GM23338 (cell line): ENCODE data around the gene IL1A. TPM values are rescaled to one million over a fixed set of nuclear protein-coding genes. Genes with fewer than 3 reads are reported as not detected.

Experiments
- ATAC-seq: fragments of 200-7000 bp; cut with Tn5 transposase; 3 replicates; pipeline ENCODE4 v1.9.1; 2020
- DNase-seq: peaks from one replicate; pipeline ENCODE4 v3.0.0-alpha.2; 2015; ENCODE audit warnings: low spot score
- H2AFZ ChIP-seq: fragments of 200-600 bp; sonication (generic); 2 replicates; pipeline ENCODE4 v1.8.0; 2016; ENCODE audit warnings: antibody characterized with exemption, mild to moderate bottlenecking, moderate library complexity
- H3F3A ChIP-seq: fragments of 200-600 bp; sonication (generic); replicated peaks from 2 replicates; pipeline ENCODE4 v1.8.0; 2017; ENCODE audit warnings: antibody characterized with exemption, mixed run types, low read depth
- H3K27ac ChIP-seq: fragments of 200-600 bp; sonication (generic); 2 replicates; pipeline ENCODE4 v1.6.1; 2016; ENCODE audit warnings: low read depth
- H3K27me3 ChIP-seq: fragments of 200-600 bp; sonication (generic); 2 replicates; pipeline ENCODE4 v1.8.0; 2016; ENCODE audit warnings: mild to moderate bottlenecking, mixed run types, moderate library complexity; ENCODE audit not compliant: insufficient read depth
- H3K36me3 ChIP-seq: fragments of 200-600 bp; sonication (generic); 2 replicates; pipeline ENCODE4 v1.8.0; 2016; ENCODE audit warnings: mild to moderate bottlenecking; ENCODE audit not compliant: insufficient read depth
- H3K4me1 ChIP-seq: fragments of 200-600 bp; sonication (generic); 2 replicates; pipeline ENCODE4 v1.8.0; 2016; ENCODE audit warnings: mild to moderate bottlenecking, moderate library complexity; ENCODE audit not compliant: insufficient read depth
- H3K4me2 ChIP-seq: fragments of 200-600 bp; sonication (generic); 2 replicates; pipeline ENCODE4 v1.7.1; 2017; ENCODE audit warnings: mixed run types
- H3K4me3 ChIP-seq: fragments of 200-600 bp; sonication (generic); 2 replicates; pipeline ENCODE4 v1.6.1; 2016; ENCODE audit warnings: mixed run types
- H3K79me2 ChIP-seq: fragments of 200-600 bp; sonication (generic); replicated peaks from 2 replicates; pipeline ENCODE4 v1.8.0; 2017; ENCODE audit warnings: mild to moderate bottlenecking; ENCODE audit not compliant: insufficient read depth
- H3K9me2 ChIP-seq: fragments of 200-600 bp; sonication (generic); 2 replicates; pipeline ENCODE4 v1.8.0; 2017; ENCODE audit not compliant: insufficient read depth
- H4K20me1 ChIP-seq: fragments of 200-600 bp; sonication (generic); replicated peaks from 2 replicates; pipeline ENCODE4 v1.8.0; 2017; ENCODE audit warnings: mild to moderate bottlenecking; ENCODE audit not compliant: insufficient read depth
- H3K27ac Mint-ChIP-seq: 2 replicates; pipeline ENCODE4 v1.8.0; 2020; ENCODE audit warnings: inconsistent platforms, mild to moderate bottlenecking, moderate library complexity, mixed read lengths
- H3K27me3 Mint-ChIP-seq: 3 replicates; pipeline ENCODE4 v1.8.0; 2022; ENCODE audit warnings: low read depth, mild to moderate bottlenecking, moderate library complexity, mixed read lengths, inconsistent platforms; ENCODE audit not compliant: insufficient read depth, poor library complexity
- H3K36me3 Mint-ChIP-seq: 3 replicates; pipeline ENCODE4 v1.8.0; 2021; ENCODE audit warnings: low read depth, mild to moderate bottlenecking, inconsistent platforms, moderate library complexity, mixed read lengths
- H3K4me1 Mint-ChIP-seq: 3 replicates; pipeline ENCODE4 v1.8.0; 2020; ENCODE audit warnings: mild to moderate bottlenecking, inconsistent platforms, mixed read lengths
- H3K4me3 Mint-ChIP-seq: 3 replicates; pipeline ENCODE4 v1.8.0; 2021; ENCODE audit warnings: moderate library complexity, mild to moderate bottlenecking, inconsistent platforms, mixed read lengths
- H3K9me3 Mint-ChIP-seq: 3 replicates; pipeline ENCODE4 v1.8.0; 2020; ENCODE audit warnings: moderate library complexity, mild to moderate bottlenecking, inconsistent platforms, mixed read lengths
- ETS1 ChIP-seq: IDR thresholded peaks from 2 replicates; pipeline ENCODE4 v1.6.1; 2016; ENCODE audit warnings: antibody characterized with exemption
- JUNB ChIP-seq: IDR thresholded peaks from one replicate; pipeline ENCODE4 v1.6.1; 2016; ENCODE audit warnings: antibody characterized with exemption; ENCODE audit not compliant: unreplicated experiment
- NANOG ChIP-seq: IDR thresholded peaks from 2 replicates; pipeline ENCODE4 v1.6.1; 2016; ENCODE audit warnings: antibody characterized with exemption, borderline replicate concordance
- POLR2AphosphoS5 ChIP-seq: IDR thresholded peaks from 2 replicates; pipeline ENCODE4 v1.6.1; 2016; ENCODE audit warnings: antibody characterized with exemption, low read depth
- STAT1 ChIP-seq: IDR thresholded peaks from one replicate; pipeline ENCODE4 v1.6.1; 2016; ENCODE audit warnings: antibody characterized with exemption; ENCODE audit not compliant: unreplicated experiment
- ZNF114 ChIP-seq: fragments of 250-450 bp; sonication (Bioruptor Pico); IDR thresholded peaks from 2 replicates; pipeline ENCODE4 v1.5.0; 2020; ENCODE audit warnings: mild to moderate bottlenecking, moderate library complexity
- ZNF462 ChIP-seq: fragments of 250-450 bp; sonication (Bioruptor Pico); IDR thresholded peaks from 2 replicates; pipeline ENCODE4 v1.5.0; 2020; ENCODE audit warnings: mild to moderate bottlenecking, moderate library complexity
- polyA plus RNA-seq: library from polyadenylated mRNA; unstranded; fragments of >200 nt; fragmentation: Nextera tagmentation; extraction: Ambion mirVana; gene quantifications from 2 replicates; pipeline ENCODE4 v1.2.1, GENCODE V29; 2016
- total RNA-seq: library from RNA; depleted of rRNA; stranded (reverse); fragments of >200 nt; shearing (Covaris generic); gene quantifications from 2 replicates; pipeline ENCODE4 v1.2.3, GENCODE V29; 2014

Gene IL1A
- total and polyA plus RNA-seq, 2 experiments from 2014 or later: 0.65 to 0.73 TPM

- H3K4me2 ChIP-seq: no peak overlapping the region
- H2AFZ ChIP-seq: no peak overlapping the region
- H3K4me1 ChIP-seq: peaks cover 8% of the 10 kb centered on the region
- H3K27me3 ChIP-seq: no peaks in the 10 kb centered on the region
- H3K36me3 ChIP-seq: no peaks in the 10 kb centered on the region
- H4K20me1 ChIP-seq: no peaks in the 10 kb centered on the region
- 0 out of 2 replicates have a peak, but pooled peaks cover 3% of the 10 kb centered on the region for H3K9me2 ChIP-seq
- Mint-ChIP-seq H3K27ac (no peak overlapping the region), H3K4me1 (peaks cover 19% of the 10 kb centered on the region), H3K9me3 (no peaks in the 10 kb centered on the region), H3K36me3 (no peaks in the 10 kb centered on the region), H3K4me3 (no peak overlapping the region), H3K27me3 (peaks cover 6% of the 10 kb centered on the region)
- no peaks in the 10 kb centered on the region for H3F3A ChIP-seq
- H3K4me3 ChIP-seq: no peak overlapping the region
- H3K27ac ChIP-seq: no peak overlapping the region
- DNase-seq (no peak), ATAC-seq (no peak)
- H3K79me2 ChIP-seq: no peaks in the 10 kb centered on the region
- TF ChIP-seq ZNF462 (CRISPR knock-in tag): no peak
- TF ChIP-seq JUNB: no peak
Observed at GRCh38 chr2:112779598-112779997, 4.7 kb downstream of the IL1A start.

- Histone ChIP-seq H3K4me2 (no peak overlapping the region), H3K79me2 (no peaks in the 10 kb centered on the region), H3K4me3 (no peak overlapping the region), H3K36me3 (no peaks in the 10 kb centered on the region), H4K20me1 (no peaks in the 10 kb centered on the region), H3K27me3 (no peaks in the 10 kb centered on the region), H3K4me1 (no peaks in the 10 kb centered on the region), H3F3A (no peaks in the 10 kb centered on the region), H3K9me2 (0 out of 2 replicates have a peak, but pooled peaks cover 3% of the 10 kb centered on the region), H2AFZ (no peak overlapping the region), H3K27ac (no peak overlapping the region)
- H3K4me3 Mint-ChIP-seq: no peak overlapping the region
- peaks cover 6% of the 10 kb centered on the region for H3K27me3 Mint-ChIP-seq
- ATAC-seq: no peak
- no peaks in the 10 kb centered on the region for H3K36me3 Mint-ChIP-seq
- no peak for DNase-seq
- H3K27ac Mint-ChIP-seq: no peak overlapping the region
- peaks cover 3% of the 10 kb centered on the region; the same call in 2 of the 3 replicates for H3K4me1 Mint-ChIP-seq
- no peaks in the 10 kb centered on the region for H3K9me3 Mint-ChIP-seq
- no peak for TF ChIP-seq ETS1
- TF ChIP-seq STAT1: no peak
- no peak for TF ChIP-seq NANOG
- no peak for TF ChIP-seq ZNF114 (CRISPR knock-in tag)
- TF ChIP-seq POLR2AphosphoS5: no peak
Observed at GRCh38 chr2:112777036-112777435, 7.3 kb downstream of the IL1A start.
